Measurements from ENCODE around the gene ALK.

- no peak for TF ChIP-seq CTCF (IDR thresholded peaks at IDR 0.05)
- TF ChIP-seq SIN3A (IDR thresholded peaks at IDR 0.05; ENCODE audit: borderline replicate concordance, low read depth, low read length), result no peak
These were observed 553.3 kb downstream of the ALK start for GRCh38 chr2:29367986-29368658.
